Ovary (tissue), 9 donors: Measurements from ENCODE around the gene KNDC1. TPM values are rescaled to one million over a fixed set of nuclear protein-coding genes. Genes with fewer than 3 reads are reported as not detected.
"Not testable (repeated sequence)": the region's sequence is repeated elsewhere in the genome, so short reads cannot be mapped to it uniquely, and the experiment has no call there.

Source experiments
- DNase-seq, 5 donors: peaks; one replicate each; pipeline ENCODE4 v3.0.0-alpha.2; 2019 to 2020
- H3K27ac ChIP-seq, 2 donors: fragments of 200-600 bp; one replicate each; pipeline versions ENCODE4 v1.5.1 to v1.8.0; 2019 to 2022
- H3K27me3 ChIP-seq: fragments of 200-600 bp; one replicate; pipeline ENCODE4 v1.8.0; 2022
- H3K36me3 ChIP-seq: fragments of 200-600 bp; sonication (generic); one replicate; pipeline ENCODE4 v1.5.1; 2019
- H3K4me1 ChIP-seq: one replicate; pipeline ENCODE4 v1.8.1; 2013; ENCODE audit warnings: mild to moderate bottlenecking, moderate library complexity; ENCODE audit not compliant: insufficient read depth
- H3K4me3 ChIP-seq: fragments of 200-600 bp; sonication (generic); one replicate; pipeline ENCODE4 v1.5.1; 2017
- H3K9me3 ChIP-seq, 2 donors: fragments of 200-600 bp in 1 of 2; sonication (generic) in 1 of 2; one replicate each; pipeline versions ENCODE4 v1.5.1 to v1.8.1; 2013 to 2019; ENCODE audit warnings: mild to moderate bottlenecking in 1 of 2, moderate library complexity in 1 of 2
- CTCF ChIP-seq, 3 donors: fragments of 450-650 bp in 2 of 3; fragments of 200-600 bp in 1 of 3; IDR thresholded peaks; one replicate each; pipeline versions ENCODE4 v1.5.1 to v1.8.0; 2016 to 2022; ENCODE audit warnings: antibody characterized with exemption in 3 of 3, mild to moderate bottlenecking in 1 of 3
- EP300 ChIP-seq: sonication (generic); formaldehyde crosslinking; IDR thresholded peaks from one replicate; pipeline ENCODE4 v1.6.1; 2017; ENCODE audit warnings: antibody characterized with exemption
- POLR2A ChIP-seq: fragments of 450-650 bp; IDR thresholded peaks from one replicate; pipeline ENCODE4 v1.6.1; 2017; ENCODE audit warnings: antibody characterized with exemption, mild to moderate bottlenecking, moderate library complexity
- WGBS, 3 donors: extraction: QIAGEN DNeasy Blood & Tissue Kit in 1 of 3; methylation state at CpG; one replicate each; pipeline versions ENCODE4 v1.1.5 to v1.1.7; 2013 to 2017; 5-methylcytosine and 5-hydroxymethylcytosine counted together
- intact Hi-C, 4 donors: fragments of 100-400 bp; cut with DNase I; formaldehyde crosslinking; loops; one replicate each; pipeline versions ENCODE4 v1.11.0 to v1.15.1; 2022 to 2023
- polyA plus RNA-seq, 2 donors: library from polyadenylated mRNA; stranded (reverse); fragments of 200-250 nt in 1 of 2; fragments of 350-450 nt in 1 of 2; fragmentation: Illumina TruSeq in 1 of 2; extraction: RNeasy Lipid Tissue Mini Kit (QIAGEN cat#74804) in 1 of 2; gene quantifications; one replicate each; pipeline ENCODE4 v1.2.3, GENCODE V29; 2013 to 2014
- total RNA-seq, 7 donors: library from RNA; depleted of rRNA in 2 of 7; stranded (reverse); fragments of >200 nt in 2 of 7; fragmentation: NEBNext Ultra II Directional in 3 of 7; extraction: Animal tissue kit (Norgen Biotek cat#: 25700) in 3 of 7; gene quantifications; one replicate each; pipeline versions ENCODE4 v1.1.0 to v1.2.4, GENCODE V29; 2016 to 2023
- donor health status: DM: no; HTN: no; CAD: no; lungs with moderate emphysema.
- donor health status: DM: no; HTN: no; CAD: no.
- donor health status: Bipolar disorder and iron deficiency.
- donor health status: DM: yes; HTN: yes; CAD: no.
- donor health status: DM: no; HTN: no; CAD: no.
- donor health status: DM: yes; HTN: yes; CAD: no.

The KNDC1 gene
- total and polyA plus RNA-seq, 9 donors, result 0.67 to 34.9 (median 16.6) TPM

- intact Hi-C loops, result no loop called here
- H3K36me3 ChIP-seq, result no peaks in the 10 kb centered on the region
- WGBS, 3 donors, result 91 to 96% (median 93%) methylated on average over 8 of the region's 8 CpGs
- H3K27ac ChIP-seq, result no peak overlapping the region
- H3K4me1 ChIP-seq, result no peaks in the 10 kb centered on the region
- H3K4me3 ChIP-seq, result no peak overlapping the region
- TF ChIP-seq CTCF (IDR thresholded peaks at IDR 0.05), result no peak
- no peak for TF ChIP-seq POLR2A
- TF ChIP-seq EP300, result no peak
- H3K9me3 ChIP-seq, result no peaks in the 10 kb centered on the region
- H3K27me3 ChIP-seq, result no peaks in the 10 kb centered on the region
- no peak for DNase-seq
These were observed 9.8 kb upstream of the KNDC1 start for GRCh38 chr10:133150226-133150625.

GRCh38 chr10:133150656-133151055 lies 9.4 kb upstream of the KNDC1 start:
- 86 to 93% (median 91%) methylated on average over 12 of the region's 12 CpGs for WGBS, 3 donors
- intact Hi-C loops, result no loop called here
- no peaks in the 10 kb centered on the region for H3K27me3 ChIP-seq
- no peaks in the 10 kb centered on the region for H3K4me1 ChIP-seq
- no peaks in the 10 kb centered on the region for H3K36me3 ChIP-seq
- TF ChIP-seq POLR2A (no peak), EP300 (no peak), CTCF (IDR thresholded peaks at IDR 0.05) (no peak)
- no peak overlapping the region for H3K4me3 ChIP-seq
- no peak overlapping the region for H3K27ac ChIP-seq
- no peaks in the 10 kb centered on the region for H3K9me3 ChIP-seq
- no peak for DNase-seq

GRCh38 chr10:133151071-133151470 lies 8.9 kb upstream of the KNDC1 start:
- H3K9me3 ChIP-seq, intact Hi-C loops, H3K36me3 ChIP-seq, H3K4me1 ChIP-seq, H3K27me3 ChIP-seq, H3K4me3 ChIP-seq, H3K27ac ChIP-seq, DNase-seq: not testable (repeated sequence)
- WGBS, 3 donors, result 88 to 96% (median 88%) methylated on average over 3 of the region's 3 CpGs

- intact Hi-C loops, result no loop called here
These were observed 8.5 kb upstream of the KNDC1 start for GRCh38 chr10:133151543-133151972.

GRCh38 chr10:133154411-133154810 lies 5.6 kb upstream of the KNDC1 start:
- Histone ChIP-seq H3K4me3 (no peak overlapping the region), H3K27ac (no peak overlapping the region), H3K36me3 (no peaks in the 10 kb centered on the region), H3K27me3 (no peaks in the 10 kb centered on the region), H3K4me1 (no peaks in the 10 kb centered on the region), H3K9me3 (no peaks in the 10 kb centered on the region)
- intact Hi-C loops, result no loop called here
- TF ChIP-seq CTCF (IDR thresholded peaks at IDR 0.05) (no peak), POLR2A (no peak), EP300 (no peak)
- whole genome bisulfite sequencing, 3 donors, result 27 to 43% (median 37%) methylated on average over 4 of the region's 4 CpGs
- DNase-seq, result no peak

More at GRCh38 chr10:133151543-133151972, 8.5 kb upstream of the KNDC1 start:
- H3K9me3 ChIP-seq, result no peaks in the 10 kb centered on the region
- DNase-seq, result no peak
- TF ChIP-seq CTCF (IDR thresholded peaks at IDR 0.05) (no peak), EP300 (no peak), POLR2A (no peak)
- no peak overlapping the region for H3K4me3 ChIP-seq
- H3K27me3 ChIP-seq, result no peaks in the 10 kb centered on the region
- no peaks in the 10 kb centered on the region for H3K4me1 ChIP-seq
- H3K27ac ChIP-seq, result no peak overlapping the region
- WGBS, 3 donors, result 49 to 81% (median 62%) methylated on average over 9 of the region's 9 CpGs
- no peaks in the 10 kb centered on the region for H3K36me3 ChIP-seq
